Astrocyte of the spinal cord (primary cell): ENCODE data around the gene TMEM181.
"Not testable (repeated sequence)": the region's sequence is repeated elsewhere in the genome, so short reads cannot be mapped to it uniquely, and the experiment has no call there.

Source experiments
- DNase-seq: peaks from one replicate; pipeline ENCODE4 v3.0.0; 2011; ENCODE audit warnings: low read depth, low spot score
- H3K4me3 ChIP-seq: 2 replicates; pipeline ENCODE4 v1.5.1; 2011; ENCODE audit warnings: low read depth, mild to moderate bottlenecking, low read length, moderate library complexity
- CTCF ChIP-seq: IDR thresholded peaks from 2 replicates; pipeline ENCODE4 v1.5.1; 2012; ENCODE audit warnings: low read depth, mild to moderate bottlenecking, low read length, inconsistent platforms
- in situ Hi-C: cut with HindIII; loops from 2 replicates; pipeline ENCODE4 v1.10.0; 2017; ENCODE audit warnings: low sequenced_read_pairs

Gene TMEM181

GRCh38 chr6:158545043-158545966 lies 14.6 kb upstream of the TMEM181 start:
- H3K4me3 ChIP-seq = no peak overlapping the region
- TF ChIP-seq CTCF = no peak
- in situ Hi-C loops = no loop called here
- no peak for DNase-seq

DNA sequence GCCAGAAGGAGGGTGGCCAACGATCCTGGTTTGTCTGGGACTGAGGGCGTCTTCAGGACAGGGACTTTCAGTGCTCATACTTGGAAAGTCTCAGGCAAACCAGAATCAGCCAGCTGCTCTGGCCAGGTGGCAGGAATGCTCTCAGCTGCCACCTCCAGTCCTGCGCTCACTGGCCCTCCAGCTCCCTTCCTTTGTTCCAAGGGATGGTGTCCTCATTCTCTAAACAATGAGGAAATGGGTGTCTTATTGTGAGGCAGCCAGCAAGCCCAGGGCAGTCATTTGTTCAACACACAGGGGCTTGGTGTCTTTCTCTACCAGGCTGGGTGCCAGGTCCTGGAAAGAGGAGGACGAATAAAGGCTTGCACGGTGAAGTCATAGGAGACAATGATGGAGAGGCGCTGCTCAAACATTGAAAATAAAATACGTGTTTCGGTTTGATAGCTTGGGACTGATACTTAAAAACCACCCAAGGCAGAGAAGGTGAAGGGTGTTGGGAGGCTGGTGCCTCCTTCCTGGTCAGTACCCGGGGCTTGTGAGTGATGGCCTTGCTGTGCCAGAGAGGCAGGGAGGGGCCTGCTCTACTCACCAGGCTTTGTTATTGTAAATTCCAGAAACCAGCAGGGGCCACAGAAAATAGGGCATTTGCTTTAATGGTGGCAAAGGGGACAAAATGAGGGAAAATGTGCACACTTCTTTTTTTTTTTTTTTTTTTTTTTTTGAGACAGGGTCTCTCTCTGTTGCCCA lies 11.3 kb upstream of the TMEM181 start:
- no peak overlapping the region for H3K4me3 ChIP-seq
- no peak for DNase-seq
- in situ Hi-C loops = no loop called here
- no peak for TF ChIP-seq CTCF

DNA sequence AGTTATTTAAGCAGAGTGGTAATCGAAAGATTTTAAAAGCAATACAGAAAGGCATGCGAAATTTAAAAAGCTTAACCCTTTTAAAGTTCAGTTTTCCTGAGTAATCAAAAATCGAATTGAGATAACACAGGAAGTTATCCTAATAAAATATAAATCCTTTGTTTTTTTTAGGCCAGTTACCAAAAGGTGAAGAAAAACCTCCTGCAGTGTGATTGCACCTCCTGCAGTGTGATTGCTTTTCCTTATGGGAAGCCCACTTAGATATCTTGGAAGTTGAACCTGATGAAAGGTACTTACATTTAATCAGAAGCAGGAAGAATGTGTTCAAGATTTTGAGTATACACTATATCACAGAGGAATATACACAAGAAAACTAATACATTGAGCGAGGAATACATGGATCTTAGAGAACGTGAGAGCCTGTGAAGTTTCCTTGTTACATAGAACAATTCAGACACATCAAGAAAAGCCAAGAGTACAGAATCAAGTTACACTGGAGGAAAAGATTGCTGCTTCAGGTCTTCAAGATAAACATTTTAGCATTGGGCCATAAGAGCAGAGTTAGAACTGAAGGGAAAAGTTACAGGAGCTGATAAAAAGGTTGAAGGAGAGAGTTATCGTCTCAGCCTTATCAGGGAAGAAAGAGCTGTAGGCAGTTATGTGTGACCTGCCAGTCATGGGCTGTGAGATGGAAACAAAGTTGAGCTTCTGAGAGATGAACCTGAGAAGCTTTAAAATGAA lies 7.7 kb upstream of the TMEM181 start:
- in situ Hi-C loops = no loop called here
- H3K4me3 ChIP-seq = no peak overlapping the region
- no peak for DNase-seq
- TF ChIP-seq CTCF = no peak

GRCh38 chr6:158552796-158553138 lies 7.1 kb upstream of the TMEM181 start:
- no peak for TF ChIP-seq CTCF
- in situ Hi-C loops = no loop called here
- DNase-seq = no peak
- H3K4me3 ChIP-seq = no peak overlapping the region

- no peak overlapping the region for H3K4me3 ChIP-seq
- TF ChIP-seq CTCF = no peak
- in situ Hi-C loops = no loop called here
- no peak for DNase-seq
Observed at GRCh38 chr6:158554611-158555361, 5.1 kb upstream of the TMEM181 start.

- H3K4me3 ChIP-seq = no peak overlapping the region
- TF ChIP-seq CTCF = no peak
- in situ Hi-C loops = no loop called here
- no peak for DNase-seq
Observed at GRCh38 chr6:158556113-158556512, 3.8 kb upstream of the TMEM181 start.

DNA sequence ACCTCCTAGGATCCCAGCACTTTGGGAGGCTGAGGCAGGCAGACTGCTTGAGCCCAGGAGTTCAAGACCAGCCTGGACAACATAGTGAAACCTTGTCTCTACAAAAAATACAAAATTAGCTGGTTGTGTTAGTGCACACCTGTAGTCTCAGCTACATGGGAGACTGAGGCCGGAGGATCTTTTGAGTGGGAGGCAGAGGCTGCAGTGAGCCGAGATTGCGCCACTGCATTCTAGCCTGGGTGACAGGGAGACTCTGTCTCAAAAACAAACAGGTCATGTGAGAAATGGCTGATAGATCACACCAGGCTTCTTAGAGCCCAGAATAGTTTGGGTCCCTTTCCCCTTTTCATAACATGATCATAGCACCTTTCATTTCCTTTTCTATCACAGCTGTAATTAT lies 2.8 kb upstream of the TMEM181 start:
- DNase-seq, H3K4me3 ChIP-seq, in situ Hi-C loops: not testable (repeated sequence)
